ENCODE results near the gene CYSRT1. TPM values are rescaled to one million over a fixed set of nuclear protein-coding genes. Genes with fewer than 3 reads are reported as not detected.

Gene CYSRT1
- total and polyA plus RNA-seq, 5 donors = 0.17 to 0.32 TPM; not detected in 3

GRCh38 chr9:137215196-137215986, 9.6 kb upstream of the CYSRT1 start:
- DNase-seq = peak in 1 of 3 donors; percentile 57
- Histone ChIP-seq H3K27ac (ENCODE audit: low read length) (no peak overlapping the region), H3K4me1 (ENCODE audit: control insufficient read depth, insufficient read depth, low read length) (no peaks in the 10 kb centered on the region), H3K9me3 (ENCODE audit: control insufficient read depth, low read length) (no peaks in the 10 kb centered on the region), H3K27me3 (ENCODE audit: control insufficient read depth, insufficient read depth) (no peaks in the 10 kb centered on the region), H3K4me3 (ENCODE audit: low read length) (no peak overlapping the region)
- no peak for ATAC-seq
- intact Hi-C loops (cut with DNase I) = no loop called here
- WGBS = 94% methylated on average over 22 of the region's 22 CpGs

GRCh38 chr9:137216188-137216965, 8.6 kb upstream of the CYSRT1 start:
- H3K4me3 ChIP-seq (ENCODE audit: low read length) = no peak overlapping the region

GRCh38 chr9:137217276-137218211, 7.4 kb upstream of the CYSRT1 start:
- H3K4me1 ChIP-seq (ENCODE audit: control insufficient read depth, insufficient read depth, low read length) = peaks cover under 1% of the 10 kb centered on the region
- H3K27me3 ChIP-seq (ENCODE audit: control insufficient read depth, insufficient read depth) = no peaks in the 10 kb centered on the region
- intact Hi-C loops (cut with DNase I) = no loop called here
- no peaks in the 10 kb centered on the region for H3K9me3 ChIP-seq (ENCODE audit: control insufficient read depth, low read length)
- H3K27ac ChIP-seq (ENCODE audit: low read length) = no peak overlapping the region
- DNase-seq (peak; percentile 75 to 89 (median 88)), ATAC-seq (peak; percentile 33 to 56)
- 59% methylated on average over 36 of the region's 36 CpGs for WGBS
- no peak overlapping the region for H3K4me3 ChIP-seq (ENCODE audit: low read length)

More at GRCh38 chr9:137216188-137216965, 8.6 kb upstream of the CYSRT1 start:
- no peaks in the 10 kb centered on the region for H3K4me1 ChIP-seq (ENCODE audit: control insufficient read depth, insufficient read depth, low read length)
- H3K27me3 ChIP-seq (ENCODE audit: control insufficient read depth, insufficient read depth) = no peaks in the 10 kb centered on the region
- H3K9me3 ChIP-seq (ENCODE audit: control insufficient read depth, low read length) = no peaks in the 10 kb centered on the region
- DNase-seq (peak in 1 of 3 donors; percentile 56), ATAC-seq (no peak)
- no peak overlapping the region for H3K27ac ChIP-seq (ENCODE audit: low read length)
- 89% methylated on average over 30 of the region's 30 CpGs for WGBS
- intact Hi-C loops (cut with DNase I) = no loop called here

GRCh38 chr9:137218212-137218753, 6.7 kb upstream of the CYSRT1 start:
- intact Hi-C loops (cut with DNase I) = no loop called here
- WGBS = 89% methylated on average over 30 of the region's 30 CpGs
- no peak overlapping the region for H3K4me3 ChIP-seq (ENCODE audit: low read length)

GRCh38 chr9:137218754-137219271, 6.2 kb upstream of the CYSRT1 start:
- Histone ChIP-seq H3K27ac (ENCODE audit: low read length) (no peak overlapping the region), H3K4me1 (ENCODE audit: control insufficient read depth, insufficient read depth, low read length) (peaks cover 5% of the 10 kb centered on the region), H3K4me3 (ENCODE audit: low read length) (no peak overlapping the region), H3K9me3 (ENCODE audit: control insufficient read depth, low read length) (no peaks in the 10 kb centered on the region), H3K27me3 (ENCODE audit: control insufficient read depth, insufficient read depth) (no peaks in the 10 kb centered on the region)
- ATAC-seq (no peak), DNase-seq (peak in 2 of 3 donors; percentile 60 to 76)
- WGBS = 35% methylated on average over 12 of the region's 12 CpGs
- intact Hi-C loops (cut with DNase I) = no loop called here

More at GRCh38 chr9:137218212-137218753, 6.7 kb upstream of the CYSRT1 start:
- Histone ChIP-seq H3K4me1 (ENCODE audit: control insufficient read depth, insufficient read depth, low read length) (peaks cover 5% of the 10 kb centered on the region), H3K27ac (ENCODE audit: low read length) (no peak overlapping the region), H3K9me3 (ENCODE audit: control insufficient read depth, low read length) (no peaks in the 10 kb centered on the region), H3K27me3 (ENCODE audit: control insufficient read depth, insufficient read depth) (no peaks in the 10 kb centered on the region)
- DNase-seq (peak in 1 of 3 donors; percentile 55), ATAC-seq (no peak)

- 89% methylated on average over 10 of the region's 10 CpGs for WGBS
- intact Hi-C loops (cut with DNase I) = no loop called here
- ATAC-seq = no peak
Observed at GRCh38 chr9:137219757-137220316, 5.1 kb upstream of the CYSRT1 start.

GRCh38 chr9:137220317-137221094, 4.5 kb upstream of the CYSRT1 start:
- H3K4me3 ChIP-seq (ENCODE audit: low read length) = no peak overlapping the region
- H3K4me1 ChIP-seq (ENCODE audit: control insufficient read depth, insufficient read depth, low read length) = peaks cover 5% of the 10 kb centered on the region
- WGBS = 72% methylated on average over 52 of the region's 52 CpGs
- H3K27me3 ChIP-seq (ENCODE audit: control insufficient read depth, insufficient read depth) = no peaks in the 10 kb centered on the region
- no peaks in the 10 kb centered on the region for H3K9me3 ChIP-seq (ENCODE audit: control insufficient read depth, low read length)
- no peak for ATAC-seq
- no peak overlapping the region for H3K27ac ChIP-seq (ENCODE audit: low read length)
- DNase-seq = peak in 1 of 3 donors; percentile 64
- intact Hi-C loops (cut with DNase I) = no loop called here

More at GRCh38 chr9:137219757-137220316, 5.1 kb upstream of the CYSRT1 start:
- Histone ChIP-seq H3K9me3 (ENCODE audit: control insufficient read depth, low read length) (no peaks in the 10 kb centered on the region), H3K4me3 (ENCODE audit: low read length) (no peak overlapping the region), H3K4me1 (ENCODE audit: control insufficient read depth, insufficient read depth, low read length) (peaks cover 5% of the 10 kb centered on the region), H3K27ac (ENCODE audit: low read length) (no peak overlapping the region), H3K27me3 (ENCODE audit: control insufficient read depth, insufficient read depth) (no peaks in the 10 kb centered on the region)
- peak in 1 of 3 donors; percentile 52 for DNase-seq

- 69% methylated on average over 14 of the region's 14 CpGs for WGBS
- Histone ChIP-seq H3K27me3 (ENCODE audit: control insufficient read depth, insufficient read depth) (no peaks in the 10 kb centered on the region), H3K4me1 (ENCODE audit: control insufficient read depth, insufficient read depth, low read length) (peaks cover 5% of the 10 kb centered on the region), H3K9me3 (ENCODE audit: control insufficient read depth, low read length) (no peaks in the 10 kb centered on the region), H3K4me3 (ENCODE audit: low read length) (peak overlapping the region; percentile 61), H3K27ac (ENCODE audit: low read length) (no peak overlapping the region)
- ATAC-seq (no peak), DNase-seq (peak in 1 of 3 donors; percentile 69)
- intact Hi-C loops (cut with DNase I) = no loop called here
Observed at GRCh38 chr9:137221095-137221505, 3.9 kb upstream of the CYSRT1 start.

- Histone ChIP-seq H3K4me3 (ENCODE audit: low read length) (peak overlapping the region; percentile 61), H3K27ac (ENCODE audit: low read length) (no peak overlapping the region), H3K27me3 (ENCODE audit: control insufficient read depth, insufficient read depth) (no peaks in the 10 kb centered on the region), H3K9me3 (ENCODE audit: control insufficient read depth, low read length) (no peaks in the 10 kb centered on the region), H3K4me1 (ENCODE audit: control insufficient read depth, insufficient read depth, low read length) (peaks cover 5% of the 10 kb centered on the region)
- no peak for ATAC-seq
- peak in 1 of 3 donors; percentile 71 for DNase-seq
- WGBS = 7% methylated on average over 61 of the region's 61 CpGs
- intact Hi-C loops (cut with DNase I) = no loop called here
Observed at GRCh38 chr9:137221506-137222111, 3.4 kb upstream of the CYSRT1 start.

Data from right cardiac atrium (tissue), 5 donors.